Sigmoid colon (tissue), 4 donors: Measurements from ENCODE around the gene PDIA6.

ENCODE experiments used
- CTCF ChIP-seq, 4 experiments: fragments of 450-650 bp in 3 of 4; fragments of 200-600 bp in 1 of 4; IDR thresholded peaks; one replicate each; pipeline ENCODE4 v1.5.1; 2016 to 2019; ENCODE audit warnings: antibody characterized with exemption in 4 of 4, mild to moderate bottlenecking in 3 of 4, moderate library complexity in 2 of 4
- EP300 ChIP-seq, 4 donors: sonication (generic); formaldehyde crosslinking; IDR thresholded peaks; one replicate each; pipeline ENCODE4 v1.6.1; 2017; ENCODE audit warnings: antibody characterized with exemption in 4 of 4
- POLR2A ChIP-seq, 2 donors: fragments of 450-650 bp; IDR thresholded peaks; one replicate each; pipeline ENCODE4 v1.6.1; 2016; ENCODE audit warnings: antibody characterized with exemption in 2 of 2, mild to moderate bottlenecking in 2 of 2, moderate library complexity in 2 of 2
- POLR2AphosphoS5 ChIP-seq, 4 donors: sonication (generic); formaldehyde crosslinking; IDR thresholded peaks; one replicate each; pipeline ENCODE4 v1.6.1; 2017; ENCODE audit warnings: antibody characterized with exemption in 4 of 4

GRCh38 chr2:10817413-10817812 lies 4.8 kb upstream of the PDIA6 start:
- TF ChIP-seq CTCF (IDR thresholded peaks at IDR 0.05) (no peak), POLR2A (IDR thresholded peaks at IDR 0.05) (no peak), EP300 (IDR thresholded peaks at IDR 0.05) (no peak), POLR2AphosphoS5 (IDR thresholded peaks at IDR 0.05) (no peak)
